Esophagus squamous epithelium (tissue), 5 donors: Measurements from ENCODE around the gene SNED1. TPM values are rescaled to one million over a fixed set of nuclear protein-coding genes. Genes with fewer than 3 reads are reported as not detected.

Source experiments
- DNase-seq: peaks from one replicate; lab custom pipeline; 2025; lab: John Stamatoyannopoulos, UW
- H3K27ac ChIP-seq, 4 donors: fragments of 200-600 bp; sonication (generic); one replicate each; pipeline ENCODE4 v1.5.1; 2016 to 2019; ENCODE audit warnings: mild to moderate bottlenecking in 1 of 4
- H3K27me3 ChIP-seq, 4 donors: fragments of 200-600 bp; sonication (generic); 1 replicate in 3 of 4; 2 replicates in 1 of 4; pipeline versions ENCODE4 v1.5.1 to v1.6.0; 2017 to 2021; ENCODE audit warnings: antibody characterized with exemption in 1 of 4
- H3K36me3 ChIP-seq, 3 donors: fragments of 200-600 bp; sonication (generic); one replicate each; pipeline ENCODE4 v1.5.1; 2016 to 2019
- H3K4me1 ChIP-seq, 3 donors: fragments of 200-600 bp; sonication (generic); one replicate each; pipeline ENCODE4 v1.5.1; 2017 to 2019
- H3K4me3 ChIP-seq, 4 donors: fragments of 200-600 bp; sonication (generic); 1 replicate in 3 of 4; 2 replicates in 1 of 4; pipeline ENCODE4 v1.5.1; 2016 to 2019; ENCODE audit warnings: mild to moderate bottlenecking in 2 of 4, moderate library complexity in 1 of 4
- H3K9me3 ChIP-seq, 3 donors: fragments of 200-600 bp; sonication (generic); one replicate each; pipeline ENCODE4 v1.5.1; 2016 to 2019
- POLR2A ChIP-seq, 4 donors: fragments of 450-650 bp; IDR thresholded peaks; one replicate each; pipeline ENCODE4 v1.6.1; 2017; ENCODE audit warnings: antibody characterized with exemption in 4 of 4, mild to moderate bottlenecking in 4 of 4, moderate library complexity in 3 of 4
- WGBS, 2 donors: methylation state at CpG; one replicate each; pipeline ENCODE4 v1.1.5; 2018; 5-methylcytosine and 5-hydroxymethylcytosine counted together
- intact Hi-C: fragments of 100-400 bp; cut with DNase I; formaldehyde crosslinking; loops from one replicate; pipeline ENCODE4 v1.15.0; 2022
- total RNA-seq, 4 donors: library from RNA; depleted of rRNA; stranded (reverse); fragments of >200 nt; gene quantifications; one replicate each; pipeline ENCODE4 v1.1.0, GENCODE V29; 2016
- TF ChIP-seq, protein P1 (sequence below), 6 experiments: fragments of 450-650 bp in 4 of 6; fragments of 200-600 bp in 2 of 6; sonication (generic) in 2 of 6; IDR thresholded peaks; one replicate each; pipeline ENCODE4 v1.5.1; 2016 to 2019; ENCODE audit warnings: antibody characterized with exemption in 6 of 6, mild to moderate bottlenecking in 4 of 6, moderate library complexity in 4 of 6
- donor health status: DM: yes; HTN: yes; CAD: no.

Gene SNED1
- total RNA-seq: 10 to 100 TPM in 1 of 4 donors, 1 to 10 TPM in 3; 3.3 to 13.9 (median 4.8) TPM

DNA sequence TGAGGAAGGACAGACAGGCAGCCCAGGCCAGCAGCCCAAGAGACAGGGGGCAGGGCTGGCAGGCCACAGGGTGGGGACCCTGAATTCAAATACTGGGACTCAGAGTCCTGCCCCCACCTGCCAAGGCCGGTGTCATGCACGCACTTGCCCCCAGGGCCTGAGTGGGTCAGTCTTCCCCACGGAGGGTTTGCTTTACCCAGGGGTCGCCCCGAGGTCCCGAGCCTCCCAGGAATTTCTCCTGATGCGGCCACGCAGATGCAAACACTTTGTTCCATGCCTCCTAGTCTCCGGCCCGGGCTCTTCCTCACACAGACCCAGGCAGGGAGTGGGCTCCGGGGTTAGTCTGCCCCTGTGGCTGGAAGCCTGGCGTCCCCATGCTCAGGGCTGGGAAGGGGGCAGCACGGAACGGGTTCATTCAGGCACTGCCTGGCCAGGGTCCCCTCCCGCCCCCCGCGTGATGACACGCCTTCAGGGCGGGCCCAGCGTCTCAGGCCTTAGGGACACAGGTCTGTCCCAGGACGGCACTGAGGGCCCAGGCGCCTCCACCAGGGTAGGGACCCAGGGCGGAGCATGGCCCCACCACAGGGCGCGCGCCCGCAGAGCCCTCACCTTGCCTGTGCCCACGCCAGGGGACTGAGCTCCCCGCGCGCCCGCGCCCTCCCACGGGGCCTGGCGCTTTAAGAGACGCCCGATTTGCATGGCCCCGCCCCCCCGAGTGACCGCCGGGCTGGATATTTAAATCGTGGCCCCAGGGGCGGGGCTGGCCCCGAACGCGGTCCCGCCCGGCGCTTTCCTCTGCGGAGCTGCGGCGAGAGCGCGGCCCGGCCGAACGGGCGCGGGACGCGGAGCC lies at the start of gene SNED1:
SNED1 (plus strand) TSS at position 763 of the 850 bp plus-strand sequence. CDS start 220 bp downstream, outside the sequence.
- Histone ChIP-seq H3K4me1 (peaks cover 12 to 81% (median 34%) of the 10 kb centered on the region in 3 donors), H3K9me3 (peaks cover 0 to under 1% (median under 1%) of the 10 kb centered on the region in 3 donors), H3K36me3 (peaks cover 0 to 2% (median 0%) of the 10 kb centered on the region in 3 donors), H3K4me3 (peak within 1 kb of the TSS; percentile 58 to 88 (median 66)), H3K27ac (peak within 1 kb of the TSS; percentile 80 to 91 (median 84)), H3K27me3 (peaks cover 0 to 23% (median 0%) of the 10 kb centered on the region in 4 donors)
- 23% methylated on average over 5 of the region's 61 CpGs; no CpG with 5 or more reads in 1 of the 2 donors for WGBS, 2 donors
- peak in 2 of 4 donors; percentile 49 to 58 for TF ChIP-seq POLR2A (IDR thresholded peaks at IDR 0.05)
- TF ChIP-seq, protein P1, sequence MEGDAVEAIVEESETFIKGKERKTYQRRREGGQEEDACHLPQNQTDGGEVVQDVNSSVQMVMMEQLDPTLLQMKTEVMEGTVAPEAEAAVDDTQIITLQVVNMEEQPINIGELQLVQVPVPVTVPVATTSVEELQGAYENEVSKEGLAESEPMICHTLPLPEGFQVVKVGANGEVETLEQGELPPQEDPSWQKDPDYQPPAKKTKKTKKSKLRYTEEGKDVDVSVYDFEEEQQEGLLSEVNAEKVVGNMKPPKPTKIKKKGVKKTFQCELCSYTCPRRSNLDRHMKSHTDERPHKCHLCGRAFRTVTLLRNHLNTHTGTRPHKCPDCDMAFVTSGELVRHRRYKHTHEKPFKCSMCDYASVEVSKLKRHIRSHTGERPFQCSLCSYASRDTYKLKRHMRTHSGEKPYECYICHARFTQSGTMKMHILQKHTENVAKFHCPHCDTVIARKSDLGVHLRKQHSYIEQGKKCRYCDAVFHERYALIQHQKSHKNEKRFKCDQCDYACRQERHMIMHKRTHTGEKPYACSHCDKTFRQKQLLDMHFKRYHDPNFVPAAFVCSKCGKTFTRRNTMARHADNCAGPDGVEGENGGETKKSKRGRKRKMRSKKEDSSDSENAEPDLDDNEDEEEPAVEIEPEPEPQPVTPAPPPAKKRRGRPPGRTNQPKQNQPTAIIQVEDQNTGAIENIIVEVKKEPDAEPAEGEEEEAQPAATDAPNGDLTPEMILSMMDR (IDR thresholded peaks at IDR 0.05): no peak
- no peak for DNase-seq
- intact Hi-C loops: no loop called here

DNA sequence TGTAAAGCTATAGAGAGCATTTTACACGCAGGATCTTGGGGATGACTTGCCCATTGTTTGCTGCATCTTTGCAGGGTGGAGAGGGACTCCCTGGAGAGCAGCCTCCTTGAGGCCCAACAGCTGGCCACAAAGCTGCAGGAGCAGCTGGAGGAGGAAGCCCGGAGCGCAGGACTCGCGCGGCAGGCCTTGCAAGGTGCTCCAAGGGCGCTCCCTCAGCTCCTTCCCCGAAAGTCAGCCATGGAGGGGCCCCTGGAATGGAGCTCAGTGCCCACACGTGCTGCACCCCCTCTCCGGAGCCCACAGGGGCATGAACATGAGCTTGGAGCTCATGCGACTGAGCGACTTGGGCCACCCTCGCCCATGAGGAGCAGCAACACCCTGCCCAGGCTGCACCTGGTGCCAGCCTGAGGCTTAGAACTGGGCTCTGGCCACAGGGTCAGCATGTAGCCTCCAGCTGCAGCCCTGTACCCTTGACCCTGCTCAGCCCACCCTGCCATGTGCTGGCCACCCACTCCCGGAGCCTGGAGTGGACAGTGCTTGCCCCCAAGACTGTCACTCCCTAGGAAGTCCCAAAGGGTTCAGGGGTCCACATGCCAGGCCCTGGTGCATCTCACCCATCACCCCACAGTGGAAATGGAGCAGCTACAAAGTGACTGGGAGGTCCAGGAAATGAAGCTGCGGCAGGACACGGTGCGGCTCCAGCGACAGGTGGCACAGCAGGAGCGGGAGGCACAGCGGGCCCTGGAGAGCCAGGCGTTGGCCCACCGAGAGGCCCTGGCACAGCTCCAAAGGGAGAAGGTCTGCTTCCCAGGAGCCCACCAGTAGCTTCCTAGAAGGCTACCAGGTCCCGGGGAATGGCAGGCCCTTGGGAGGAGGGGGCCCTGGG lies 49.3 kb upstream of the SNED1 start:
- Histone ChIP-seq H3K9me3 (peaks cover 0 to 11% (median 0%) of the 10 kb centered on the region in 3 donors), H3K36me3 (no peaks in the 10 kb centered on the region), H3K4me1 (peaks cover 10 to 15% (median 12%) of the 10 kb centered on the region in 3 donors), H3K27ac (no peak overlapping the region), H3K27me3 (peaks cover 0 to 8% (median 0%) of the 10 kb centered on the region in 4 donors), H3K4me3 (no peak overlapping the region)
- no peak for DNase-seq
- intact Hi-C loops: no loop called here
- 90 to 91% methylated on average over 13 to 16 of the region's 23 CpGs for WGBS, 2 donors
- TF ChIP-seq, protein P1 (IDR thresholded peaks at IDR 0.05): no peak
- TF ChIP-seq POLR2A (IDR thresholded peaks at IDR 0.05): no peak

DNA sequence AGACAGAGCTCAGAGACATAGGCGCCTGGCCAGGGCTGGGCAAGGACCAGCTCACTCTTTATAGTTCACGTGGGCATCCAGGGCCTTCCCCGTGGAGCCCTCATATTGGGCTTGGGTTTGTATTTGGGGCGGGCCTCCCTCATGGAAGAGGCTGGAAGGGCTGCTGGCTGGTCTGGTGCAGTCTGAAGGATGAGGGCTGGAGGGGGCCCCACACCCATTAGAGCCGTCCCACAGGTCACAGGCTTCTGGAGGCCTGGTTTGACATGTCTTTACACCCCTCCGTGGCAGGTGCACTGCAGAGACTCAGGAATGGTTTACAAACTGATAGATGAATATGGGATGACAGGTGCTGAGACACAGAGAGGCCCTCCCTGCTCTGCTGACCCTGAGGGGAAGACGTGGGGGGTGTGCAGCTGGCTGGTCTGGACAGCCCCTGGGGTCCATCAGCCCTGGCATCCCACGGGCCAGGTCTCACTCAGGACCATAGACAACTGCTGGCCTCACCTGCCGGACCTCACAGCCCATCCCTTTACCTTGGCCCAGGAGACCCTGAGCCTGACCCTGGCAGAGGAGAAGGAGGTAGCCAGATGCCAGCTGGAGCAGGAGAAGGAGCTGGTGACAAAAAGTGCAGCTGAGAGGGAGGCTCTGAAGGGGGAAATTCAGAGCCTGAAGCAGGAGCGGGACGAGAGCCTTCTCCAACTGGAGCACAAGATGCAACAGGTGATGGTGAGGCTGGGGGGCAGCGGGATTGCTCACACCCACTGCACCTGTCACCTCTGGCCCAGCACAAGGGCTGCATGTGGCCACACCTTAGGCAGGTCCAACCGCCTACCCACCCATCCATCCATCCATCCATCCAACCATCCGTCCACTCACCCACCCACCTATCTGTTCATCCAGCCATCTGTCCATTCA lies 48.4 kb upstream of the SNED1 start:
- DNase-seq: no peak
- intact Hi-C loops: no loop called here
- no peak overlapping the region for H3K27ac ChIP-seq
- H3K4me3 ChIP-seq: no peak overlapping the region
- H3K36me3 ChIP-seq: no peaks in the 10 kb centered on the region
- H3K27me3 ChIP-seq: peaks cover 0 to 15% (median 0%) of the 10 kb centered on the region in 4 donors
- no peak for TF ChIP-seq POLR2A (IDR thresholded peaks at IDR 0.05)
- TF ChIP-seq, protein P1 (IDR thresholded peaks at IDR 0.05): no peak
- 85 to 87% methylated on average over 8 of the region's 14 CpGs for WGBS, 2 donors
- H3K9me3 ChIP-seq: peaks cover 0 to 11% (median 0%) of the 10 kb centered on the region in 3 donors
- H3K4me1 ChIP-seq: peaks cover 10 to 15% (median 12%) of the 10 kb centered on the region in 3 donors

DNA sequence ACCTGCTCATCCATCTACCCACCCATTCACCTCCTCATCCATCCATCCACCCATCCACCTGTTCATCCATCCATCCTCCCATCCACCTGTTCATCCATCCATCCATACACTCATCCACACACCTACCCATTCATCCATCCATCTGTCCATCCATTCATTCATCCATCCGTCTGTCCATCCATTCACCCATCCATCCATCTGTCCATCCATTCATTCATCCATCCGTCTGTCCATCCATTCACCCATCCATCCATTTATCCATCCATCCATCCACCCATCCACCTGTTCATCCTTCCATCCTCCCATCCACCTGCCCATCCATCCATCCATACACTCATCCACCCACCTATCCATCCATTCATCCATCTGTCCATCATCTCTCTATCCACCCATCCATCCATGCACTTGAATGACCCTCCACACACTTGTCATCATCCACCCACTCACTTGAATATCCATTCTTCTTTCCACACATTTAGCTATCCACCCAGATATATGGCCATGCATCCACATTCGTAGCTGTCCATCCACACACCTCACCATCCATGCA lies 47.3 kb upstream of the SNED1 start:
- intact Hi-C loops: no loop called here
- peaks cover 10 to 12% (median 11%) of the 10 kb centered on the region in 3 donors for H3K4me1 ChIP-seq
- DNase-seq: no peak
- H3K9me3 ChIP-seq: peaks cover 0 to 11% (median 0%) of the 10 kb centered on the region in 3 donors
- TF ChIP-seq, protein P1 (IDR thresholded peaks at IDR 0.05): no peak
- no peak for TF ChIP-seq POLR2A (IDR thresholded peaks at IDR 0.05)
- H3K27me3 ChIP-seq: peaks cover 0 to 26% (median 0%) of the 10 kb centered on the region in 4 donors
- 87 to 88% methylated on average over 3 of the region's 3 CpGs for WGBS, 2 donors
- H3K4me3 ChIP-seq: no peak overlapping the region
- H3K27ac ChIP-seq: no peak overlapping the region
- no peaks in the 10 kb centered on the region for H3K36me3 ChIP-seq
